HG03460 (cell line): ENCODE results near the gene SYNE2.

Source experiments
- ATAC-seq: cut with Tn5 transposase; IDR thresholded peaks from one replicate; pipeline ENCODE4 v1.9.1; 2021; ENCODE audit not compliant: unreplicated experiment

Gene SYNE2

DNA sequence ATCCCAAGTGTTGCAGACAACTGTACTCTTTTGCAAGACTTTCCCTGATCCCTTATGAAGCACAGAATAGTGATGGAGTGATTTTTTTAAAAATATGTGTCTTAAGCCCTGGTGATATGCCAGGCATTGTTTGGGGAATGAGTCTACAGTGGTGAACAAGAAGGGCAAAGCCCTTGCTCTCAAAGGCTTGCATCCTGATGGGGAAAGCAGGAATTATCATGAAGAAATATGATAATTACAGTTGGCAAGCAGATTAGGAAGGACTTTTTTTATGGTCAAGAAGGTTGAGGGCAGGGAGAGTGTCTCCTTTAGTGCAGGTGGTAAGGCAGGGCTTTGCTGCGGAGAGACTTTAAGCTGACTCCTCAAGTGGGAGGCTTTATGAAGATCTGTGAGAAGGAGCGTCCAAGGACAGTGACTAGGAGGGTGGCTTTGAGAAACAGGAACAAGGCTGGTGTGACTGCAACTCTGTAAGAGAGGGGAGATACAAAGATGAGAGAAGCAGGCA is 100.2 kb downstream of the SYNE2 start:
- no peak for ATAC-seq

DNA sequence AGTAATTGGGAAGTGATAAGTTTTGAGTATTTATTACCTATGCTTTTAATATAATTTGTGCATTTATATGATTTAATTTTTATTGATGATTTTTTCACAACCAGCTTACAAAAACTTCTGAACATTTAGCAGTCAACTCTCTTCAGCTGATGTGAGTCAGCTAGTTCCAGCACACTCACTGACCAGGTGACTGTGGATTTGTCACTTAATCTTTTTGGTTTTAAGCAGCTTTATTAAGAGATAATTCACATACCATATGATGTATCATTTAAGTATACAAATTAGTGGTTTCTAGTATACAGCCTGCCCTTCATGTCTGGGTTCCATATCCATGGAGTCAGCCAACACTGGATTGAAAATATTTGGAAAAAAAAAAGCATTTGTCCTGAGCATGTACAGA is 103.5 kb downstream of the SYNE2 start:
- no peak for ATAC-seq

DNA sequence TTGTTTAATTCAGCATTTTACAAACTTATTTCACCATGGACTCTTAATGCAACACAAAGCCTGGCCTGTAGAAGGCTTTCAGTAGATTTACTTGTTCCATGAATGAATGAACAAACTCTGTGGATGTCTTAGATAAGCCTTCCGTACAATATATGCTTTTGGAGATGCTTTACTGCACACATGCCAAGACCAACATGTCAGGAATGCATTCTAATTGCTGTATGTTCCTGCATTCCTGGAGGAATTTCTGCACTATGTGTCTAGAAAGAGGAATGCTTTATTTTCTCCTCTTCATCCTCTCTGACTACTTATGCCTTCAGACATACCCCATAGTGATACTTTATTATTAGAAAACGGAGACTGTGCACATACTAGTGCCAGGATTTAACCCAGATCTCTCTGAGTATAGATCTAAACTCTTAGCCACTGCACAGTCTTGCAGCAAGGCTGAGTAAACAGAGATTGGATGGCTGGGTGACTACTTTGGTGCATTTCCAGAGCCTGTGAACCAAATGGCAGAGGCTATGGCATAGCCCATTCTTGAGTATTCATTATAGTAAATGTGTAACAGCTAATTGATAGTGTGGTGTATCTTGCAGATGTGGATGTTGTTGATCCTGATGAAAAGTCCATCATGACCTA is 108.2 kb downstream of the SYNE2 start:
- ATAC-seq, result no peak

DNA sequence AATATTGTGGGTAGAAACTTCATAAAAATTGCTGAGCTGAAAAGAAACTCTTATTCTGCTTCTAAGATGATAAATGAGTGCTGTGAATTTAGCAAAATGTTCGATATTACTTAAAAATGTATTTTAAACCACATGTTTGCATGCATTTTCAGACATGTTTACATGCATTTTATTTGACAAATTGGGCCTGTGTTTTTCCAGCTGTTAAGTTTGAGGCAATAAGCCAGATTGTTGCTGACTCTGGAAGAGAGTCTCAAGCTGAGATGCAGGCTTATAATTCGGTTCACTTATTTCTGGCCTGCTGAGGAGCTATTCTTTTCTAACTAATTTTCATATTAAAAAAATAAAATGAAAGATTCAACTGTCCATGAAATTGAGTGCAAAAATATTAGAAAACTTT is 110.1 kb downstream of the SYNE2 start:
- ATAC-seq, result no peak

DNA sequence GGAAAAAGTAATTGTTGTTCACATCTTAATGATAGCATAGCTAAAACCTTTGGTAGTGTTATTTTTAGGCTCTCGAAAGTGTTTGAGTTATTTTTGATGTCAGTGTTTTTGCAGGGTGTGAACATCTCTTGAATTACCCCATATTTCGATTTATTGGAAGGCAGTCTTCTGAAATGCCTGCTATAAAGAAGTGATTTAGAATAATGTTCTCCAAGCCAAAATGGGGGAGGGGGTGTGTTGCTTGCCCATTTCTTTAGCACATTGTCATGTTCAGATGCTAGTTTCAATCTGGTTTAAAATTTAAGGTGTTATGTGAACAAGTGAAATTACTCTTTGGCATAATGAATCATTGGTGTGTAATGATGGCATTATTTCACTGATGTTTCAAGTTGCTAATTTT is 110.6 kb downstream of the SYNE2 start:
- ATAC-seq, result no peak

DNA sequence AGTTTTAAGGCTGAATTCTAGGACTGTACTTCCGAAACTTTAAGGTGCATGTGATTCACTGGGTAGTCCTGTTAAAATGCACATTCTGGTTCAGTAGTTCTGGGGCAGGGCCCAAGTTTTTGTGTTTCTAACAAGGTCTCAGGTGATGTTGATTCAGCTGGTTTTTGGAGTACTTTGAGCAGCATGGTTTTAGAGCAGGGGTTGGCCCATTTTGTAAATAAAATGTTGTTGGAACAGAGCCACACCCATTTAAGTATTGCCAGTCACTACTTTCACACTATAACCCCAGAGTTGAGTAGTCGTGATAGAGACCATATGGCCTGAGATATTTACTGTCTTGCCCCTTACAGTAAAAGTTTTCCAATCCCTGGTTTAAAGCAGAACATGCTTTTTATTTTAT is 111.3 kb downstream of the SYNE2 start:
- no peak for ATAC-seq

DNA sequence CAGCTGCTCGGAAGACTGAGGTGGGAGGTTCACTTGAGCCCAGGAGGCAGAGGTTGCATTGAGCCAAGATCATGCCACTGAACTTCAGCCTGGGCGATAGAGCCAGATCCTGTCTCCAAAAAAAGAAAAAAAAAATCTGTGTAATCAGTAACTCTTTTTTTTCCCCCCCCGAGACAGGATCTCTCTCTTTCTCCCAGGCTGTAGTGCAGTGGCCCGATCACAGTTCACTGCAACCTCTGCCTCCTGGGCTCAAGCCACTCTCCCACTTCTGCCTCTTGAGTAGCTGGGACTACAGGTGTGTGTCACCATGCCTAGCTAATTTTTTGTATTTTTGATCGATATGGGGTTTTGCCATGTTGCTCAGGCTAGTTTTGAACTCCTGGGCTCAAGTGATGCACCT is 113.6 kb downstream of the SYNE2 start:
- no peak for ATAC-seq

DNA sequence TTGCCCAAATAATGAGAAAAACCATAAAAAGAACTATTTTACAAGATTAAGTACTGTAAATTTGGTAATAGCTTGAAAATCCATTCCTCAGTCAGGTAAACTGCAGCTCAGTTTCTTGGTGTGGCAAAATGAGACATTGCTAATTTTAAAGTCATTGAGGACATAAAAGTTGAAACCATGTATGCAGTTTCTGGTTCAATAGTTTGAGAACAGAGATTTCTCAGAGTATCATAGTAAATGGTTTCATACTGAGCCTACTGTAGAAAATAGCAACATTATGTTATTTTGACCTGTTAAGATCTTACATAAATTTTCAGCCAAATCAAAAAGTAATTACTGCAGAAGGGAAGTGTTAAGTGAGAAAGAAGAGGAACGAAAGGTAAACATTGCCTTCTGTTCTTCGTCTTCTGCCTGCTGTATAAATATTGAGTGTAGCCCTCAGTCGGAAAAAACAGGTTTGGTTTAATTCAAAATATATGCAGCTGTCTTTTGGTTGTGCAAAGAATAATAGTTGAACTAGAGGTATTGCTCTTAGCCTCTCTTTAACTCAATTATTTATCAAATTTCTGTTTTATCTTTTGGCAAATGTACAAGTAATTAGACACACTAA is 119.6 kb downstream of the SYNE2 start:
- no peak for ATAC-seq

DNA sequence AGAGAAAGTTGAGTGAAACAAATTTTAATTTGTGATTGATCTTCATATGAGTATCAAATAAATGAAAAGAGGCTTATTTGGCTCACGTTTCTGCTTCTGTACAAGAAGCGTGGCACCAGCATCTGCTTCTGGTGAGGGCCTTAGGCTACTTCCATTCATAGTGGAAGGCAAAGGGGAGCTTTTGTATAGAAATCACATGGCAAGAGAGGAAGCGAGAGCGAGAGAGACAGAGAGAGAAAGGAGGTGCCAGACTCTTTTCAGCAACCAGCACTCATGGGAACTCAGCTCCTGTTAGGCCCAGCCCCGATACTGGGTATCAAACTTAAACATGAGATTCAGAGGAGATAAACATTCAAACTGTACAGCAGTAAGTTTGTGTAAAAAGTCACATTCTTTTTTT is 121.4 kb downstream of the SYNE2 start:
- ATAC-seq, result no peak

DNA sequence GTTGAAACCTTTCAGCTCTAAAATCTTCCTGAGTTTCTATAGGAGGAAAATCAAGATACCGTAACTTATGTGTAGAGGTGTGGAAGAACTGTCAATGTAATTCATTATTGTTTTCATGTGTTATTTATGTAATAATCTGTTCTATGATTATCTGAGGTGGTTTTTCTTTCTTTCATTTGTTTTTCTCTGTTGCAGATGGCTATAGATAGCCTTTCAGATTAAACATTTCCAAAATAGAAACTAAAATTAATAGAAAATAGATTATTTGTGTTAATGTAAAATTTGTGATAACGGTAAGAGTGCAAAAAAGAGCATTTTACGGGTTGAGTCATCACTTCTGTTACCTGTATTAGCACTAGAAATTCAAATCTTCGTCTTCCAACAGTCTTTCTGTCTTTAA is 128.8 kb downstream of the SYNE2 start:
- no peak for ATAC-seq

DNA sequence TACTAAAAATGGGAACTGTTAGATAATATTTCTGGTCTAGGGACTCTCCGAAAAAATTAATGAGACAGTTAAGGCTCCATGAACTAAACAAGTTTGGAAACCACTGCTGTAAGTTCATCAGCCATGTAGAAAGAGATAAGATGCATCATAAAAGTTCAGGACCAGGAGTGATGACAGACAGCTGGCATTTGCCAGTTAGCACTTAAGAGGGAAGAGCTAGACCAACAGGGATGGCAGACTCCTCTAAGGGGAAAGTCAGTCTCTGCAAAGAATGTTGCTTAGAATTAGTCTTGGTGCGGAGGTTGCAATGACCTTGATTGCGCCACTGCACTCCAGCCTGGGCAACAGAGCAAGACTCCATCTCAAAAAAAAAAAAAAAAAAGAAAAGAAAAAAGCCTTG is 129.4 kb downstream of the SYNE2 start:
- no peak for ATAC-seq

DNA sequence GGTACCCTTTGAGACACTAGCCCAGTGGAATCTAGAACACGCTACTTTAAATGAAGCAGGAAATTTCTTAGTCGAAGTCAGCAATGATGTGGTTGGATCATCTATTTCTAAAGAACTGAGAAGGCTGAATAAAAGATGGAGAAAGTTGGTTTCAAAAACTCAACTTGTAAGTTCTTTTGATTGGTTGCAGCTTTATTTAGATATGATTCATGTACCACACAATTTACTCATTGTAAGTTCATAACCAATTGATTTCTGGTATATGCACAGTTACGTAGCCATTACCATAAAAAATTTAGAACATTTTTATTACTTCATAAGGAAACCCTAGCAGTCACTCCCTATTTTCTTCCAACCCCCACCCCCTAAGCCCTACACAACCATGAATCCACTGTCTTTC is 129.8 kb downstream of the SYNE2 start:
- no peak for ATAC-seq

DNA sequence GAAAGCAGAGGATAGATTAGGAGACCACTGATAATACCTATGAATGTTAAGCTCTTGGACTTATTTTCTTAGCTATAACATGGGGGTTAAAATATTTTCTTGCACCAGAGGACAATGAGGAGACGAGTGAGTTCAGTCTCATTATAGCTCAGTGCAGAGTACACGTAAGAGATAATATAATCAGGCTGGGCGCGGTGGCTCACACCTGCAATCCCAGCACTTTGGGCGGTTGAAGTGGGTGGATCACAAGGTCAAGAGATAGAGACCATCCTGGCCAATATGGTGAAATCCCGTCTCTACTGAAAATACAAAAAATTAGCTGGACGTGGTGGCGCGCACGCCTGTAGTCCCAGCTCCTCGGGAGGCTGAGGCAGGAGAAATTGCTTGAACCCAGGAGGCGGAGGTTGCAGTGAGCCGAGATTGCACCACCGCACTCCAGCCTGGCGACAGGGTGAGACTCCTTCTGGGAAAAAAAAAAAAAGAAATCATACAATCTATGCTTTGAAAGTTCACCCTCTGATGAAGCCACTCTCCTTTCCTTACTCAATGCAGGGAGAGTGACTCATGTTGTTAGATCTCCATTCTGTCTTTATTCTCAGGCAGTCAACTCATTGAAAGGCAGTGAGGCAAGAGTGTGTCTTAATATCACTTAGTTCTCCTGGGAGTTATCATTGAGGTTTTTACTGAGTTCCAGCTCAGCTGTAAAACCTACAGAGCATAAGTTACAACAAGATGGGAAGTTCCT is 134.2 kb downstream of the SYNE2 start:
- ATAC-seq, result no peak

DNA sequence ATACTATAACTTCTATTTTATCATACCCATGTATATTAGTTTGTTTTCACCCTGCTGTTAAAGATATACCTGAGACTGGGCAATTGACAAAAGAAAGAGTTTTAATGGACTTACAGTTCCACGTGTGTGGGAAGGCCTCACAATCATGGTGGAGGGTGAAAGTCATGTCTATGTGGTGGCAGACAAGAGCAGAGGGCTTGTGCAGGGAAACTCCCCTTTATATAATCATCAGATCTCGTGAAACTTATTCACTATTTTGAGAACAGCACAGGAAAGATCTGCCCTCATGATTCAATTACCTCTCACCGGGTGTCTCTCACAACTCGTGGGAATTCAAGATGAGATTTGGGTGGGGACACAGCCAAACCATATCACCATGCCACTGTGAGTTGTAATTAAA is 135.8 kb downstream of the SYNE2 start:
- no peak for ATAC-seq

DNA sequence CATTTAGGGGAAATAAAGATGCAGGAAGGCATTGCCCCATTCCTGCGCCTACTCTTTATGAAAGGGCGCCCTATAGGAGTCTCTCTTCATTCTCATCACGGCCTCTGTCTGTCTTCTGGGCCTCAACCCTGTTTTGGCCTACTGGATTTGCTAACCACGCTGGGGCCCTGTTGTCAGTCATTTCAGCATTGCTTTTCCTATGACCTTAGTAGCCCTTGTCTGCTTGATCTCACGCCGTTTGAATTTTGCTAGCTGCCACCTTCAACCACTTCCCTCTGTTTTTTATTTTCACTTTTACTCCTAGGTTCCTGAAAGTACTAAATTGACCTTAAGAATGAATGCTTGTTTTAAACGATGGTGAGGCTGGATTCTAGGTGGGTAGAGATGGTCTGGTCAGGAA is 139.0 kb downstream of the SYNE2 start:
- ATAC-seq, result no peak

DNA sequence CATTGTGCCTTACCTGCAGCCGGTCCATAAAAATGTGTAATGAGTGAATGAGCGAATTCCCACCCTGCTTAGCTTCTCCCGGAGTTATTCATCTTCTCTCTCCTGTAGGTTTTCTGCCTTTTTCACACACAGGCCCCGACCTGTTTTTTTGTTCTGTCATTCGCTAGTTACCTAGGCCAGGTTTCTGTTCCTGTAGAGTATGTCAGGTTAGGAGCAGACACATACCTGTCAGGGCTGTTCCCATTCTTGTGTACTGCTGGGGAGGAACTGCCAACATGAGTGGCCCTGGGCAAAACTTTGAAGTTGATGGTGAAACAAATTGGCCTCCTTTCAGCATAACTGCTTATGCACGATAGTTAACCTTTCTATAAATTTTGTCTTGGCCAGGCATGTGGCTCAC is 140.1 kb downstream of the SYNE2 start:
- no peak for ATAC-seq

DNA sequence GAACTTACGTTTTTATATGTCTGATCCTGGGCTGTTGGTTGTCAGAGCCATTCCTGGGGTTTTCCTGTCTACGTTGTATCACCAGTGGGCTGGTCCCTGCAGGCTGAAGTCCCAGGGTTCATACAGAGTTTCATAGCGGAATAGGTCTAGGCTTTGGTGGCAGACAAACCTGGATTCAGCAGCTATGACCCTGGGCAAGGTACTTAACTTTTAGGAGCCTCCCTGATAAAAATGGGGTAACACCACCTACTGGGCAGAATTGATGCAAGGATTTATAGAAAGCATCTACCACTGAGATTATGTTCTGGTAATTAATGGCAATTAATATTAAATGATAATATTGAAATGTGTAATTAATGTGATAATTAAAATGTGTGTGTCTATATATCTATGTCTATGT is 141.2 kb downstream of the SYNE2 start:
- ATAC-seq, result no peak

DNA sequence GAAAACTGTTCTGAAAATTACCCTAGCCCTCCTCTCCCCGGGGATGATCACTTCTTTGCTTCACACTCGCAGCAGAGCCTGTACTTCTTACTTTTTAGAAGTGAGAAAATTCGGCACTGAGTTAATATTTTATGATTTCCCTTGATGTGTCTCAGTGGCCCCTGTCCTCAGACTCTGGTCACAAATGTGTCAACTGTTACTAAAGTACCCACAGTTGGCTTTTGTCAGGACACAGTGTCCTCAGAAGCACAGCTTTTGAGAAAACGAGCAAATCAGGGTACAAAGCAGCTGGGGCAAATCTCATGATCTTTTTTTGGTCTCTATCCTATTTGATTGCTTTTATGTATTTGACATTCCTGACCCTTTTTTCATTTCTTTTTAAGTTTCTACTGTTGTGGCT is 142.5 kb downstream of the SYNE2 start:
- no peak for ATAC-seq

DNA sequence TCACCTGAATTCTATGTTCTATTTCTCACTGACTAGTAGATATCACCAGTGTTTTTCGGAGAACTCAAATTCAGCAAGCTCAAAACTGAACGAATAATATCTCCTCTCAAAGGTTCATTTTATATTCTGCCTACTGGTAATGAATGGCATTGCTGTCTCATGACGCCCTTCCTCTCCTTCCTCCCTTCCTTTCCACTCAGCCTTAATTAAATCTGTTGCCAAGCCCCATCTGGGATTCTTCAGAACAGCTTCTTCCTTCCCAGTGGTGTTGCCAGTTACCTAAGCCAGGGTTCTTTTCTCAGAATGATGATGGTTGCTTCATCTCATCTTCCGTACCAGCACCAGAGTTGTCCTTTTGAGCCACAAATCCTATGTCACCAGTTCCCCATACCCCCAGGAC is 143.2 kb downstream of the SYNE2 start:
- ATAC-seq, result no peak

DNA sequence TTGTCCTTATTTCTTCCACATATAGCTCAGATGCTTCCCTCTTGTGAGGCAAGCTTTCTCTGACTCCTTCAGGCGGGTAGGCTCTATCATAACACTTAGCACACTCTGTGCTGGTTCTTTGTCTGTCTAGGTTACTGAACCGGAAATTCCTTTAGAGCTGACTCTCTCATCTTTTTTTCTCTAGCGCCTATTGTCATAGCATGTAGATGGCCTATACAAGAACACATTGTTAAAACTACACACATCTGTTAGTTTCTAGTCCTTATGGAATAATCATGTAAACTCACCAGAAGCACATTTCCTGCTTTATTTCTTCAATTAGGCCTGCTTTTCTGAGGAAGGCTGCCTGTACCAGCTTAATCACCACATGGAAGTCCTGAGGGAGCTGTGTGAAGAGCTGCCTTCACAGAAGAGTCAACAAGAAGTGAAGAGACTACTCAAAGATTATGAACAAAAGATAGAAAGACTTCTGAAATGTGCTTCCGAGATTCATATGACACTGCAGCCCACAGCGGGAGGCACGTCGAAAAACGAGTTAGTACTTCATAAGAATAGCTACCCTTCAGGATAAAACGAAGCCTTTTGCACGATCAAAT is 143.9 kb downstream of the SYNE2 start:
- no peak for ATAC-seq

DNA sequence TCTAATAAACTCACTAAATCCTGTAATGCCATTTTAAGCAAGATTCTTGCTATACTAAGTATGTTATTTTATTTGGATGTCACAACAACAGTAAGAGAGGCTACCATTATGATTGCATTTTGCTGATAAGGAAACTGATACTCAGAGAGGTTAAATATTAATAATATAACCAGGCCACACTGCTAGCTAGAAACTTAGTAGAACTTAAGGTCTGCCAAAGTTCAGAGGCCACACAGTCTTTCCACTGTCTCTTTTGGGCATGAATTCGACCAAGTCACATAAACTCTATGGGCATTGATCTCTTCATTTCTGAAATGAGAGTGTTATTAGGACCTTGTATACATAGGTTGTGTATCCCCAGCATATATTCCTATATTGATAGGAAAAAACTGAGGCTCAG is 147.9 kb downstream of the SYNE2 start:
- no peak for ATAC-seq

DNA sequence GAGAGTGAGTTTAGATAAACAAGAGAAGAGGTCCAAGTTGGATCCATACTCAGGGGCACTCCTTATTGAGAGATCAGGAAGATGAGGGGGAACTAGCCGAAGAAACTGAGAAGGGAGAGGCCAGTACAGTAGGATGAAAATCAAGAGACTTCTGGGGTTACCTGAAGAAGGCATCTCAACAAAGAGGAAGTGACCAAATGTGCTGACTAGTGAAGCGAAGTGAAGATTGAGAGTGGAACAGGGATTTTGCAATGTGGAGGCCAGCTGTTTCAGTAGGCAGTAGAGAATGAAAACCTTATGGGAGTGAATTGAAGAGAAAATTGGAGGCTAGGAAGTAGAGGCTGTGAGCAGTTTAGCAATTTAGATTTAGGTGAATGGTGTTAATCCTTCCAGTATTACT is 153.0 kb downstream of the SYNE2 start:
- ATAC-seq, result no peak
